ENCODE measurements around the gene WWOX.

Gene WWOX

DNA sequence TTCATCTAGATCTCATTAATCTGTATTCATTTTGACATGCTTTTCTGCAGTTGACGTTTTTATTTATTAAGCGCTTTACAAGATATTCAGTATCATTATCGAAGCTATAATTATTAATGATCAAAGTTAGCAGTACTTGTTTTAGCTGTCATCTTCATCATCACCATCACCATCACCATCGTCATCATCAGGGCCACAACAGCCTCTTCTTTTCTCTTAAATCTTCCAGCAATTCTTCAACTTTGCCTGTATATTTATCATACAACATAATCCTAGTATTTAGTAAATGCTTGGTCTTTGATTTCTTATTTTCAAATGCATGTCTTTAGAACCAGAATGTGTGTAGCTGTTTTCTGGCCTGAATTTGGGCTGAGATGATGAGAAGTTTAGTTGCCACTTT, 973.1 kb downstream of the WWOX start:
- DNase-seq (ENCODE audit: low spot score), result no peak

DNA sequence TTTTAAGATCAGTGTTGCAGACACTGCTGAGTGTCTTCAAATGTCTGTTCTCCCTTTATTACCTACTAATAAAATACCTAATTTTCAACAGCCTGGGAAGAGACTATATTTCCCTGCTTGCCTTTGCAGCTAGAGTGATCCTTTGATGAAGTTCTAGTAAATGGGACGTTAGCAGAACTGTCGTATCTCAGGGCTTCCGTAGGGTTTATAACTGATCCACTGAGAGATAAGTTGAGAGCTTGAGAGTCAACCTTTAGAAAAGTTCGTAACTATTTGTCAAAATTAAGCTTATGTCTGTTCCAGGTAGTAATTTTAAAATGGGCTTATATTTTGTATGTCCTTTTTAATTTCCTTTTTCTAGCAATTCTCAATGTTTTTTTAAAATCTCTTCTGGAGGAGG, 974.1 kb downstream of the WWOX start:
- no peak for DNase-seq (ENCODE audit: low spot score)

DNA sequence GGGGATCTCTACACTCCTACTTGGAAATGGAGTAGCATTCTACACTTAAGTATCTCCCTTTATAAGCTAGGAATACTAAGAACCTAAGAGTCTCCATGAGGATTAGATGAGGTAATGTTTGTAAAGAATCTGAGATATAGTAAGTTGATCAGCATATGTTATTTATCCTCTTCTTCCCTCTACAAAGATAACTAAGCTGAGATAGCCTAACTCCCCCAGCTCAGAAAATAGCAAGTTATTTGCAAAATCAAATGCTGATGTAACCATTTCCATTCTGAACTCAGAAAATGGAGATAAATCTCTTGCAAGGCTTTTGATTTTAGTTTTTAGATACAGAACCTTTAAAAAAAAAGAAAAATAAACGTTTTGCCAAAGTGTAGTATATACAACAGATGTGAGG, 975.1 kb downstream of the WWOX start:
- no peak for DNase-seq (ENCODE audit: low spot score)

DNA sequence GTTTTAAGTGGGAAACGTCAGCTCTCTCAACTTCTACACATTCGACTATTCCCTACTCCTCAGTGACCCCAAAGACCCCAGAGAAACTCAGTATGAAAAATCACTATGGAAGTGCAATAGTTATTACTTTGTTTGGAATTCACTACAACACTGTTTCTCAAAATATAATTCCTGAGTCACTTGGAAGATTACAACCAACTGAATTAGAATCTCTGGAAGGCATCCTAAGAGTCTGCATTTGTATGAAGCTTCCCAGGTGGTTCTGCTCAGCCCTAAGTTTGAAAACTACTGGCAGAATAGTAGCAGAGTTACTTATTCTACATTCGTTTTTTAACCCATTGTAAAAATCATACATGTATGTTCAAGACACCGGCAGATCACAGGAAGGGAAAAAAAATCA, 975.5 kb downstream of the WWOX start:
- DNase-seq (ENCODE audit: low spot score), result no peak

DNA sequence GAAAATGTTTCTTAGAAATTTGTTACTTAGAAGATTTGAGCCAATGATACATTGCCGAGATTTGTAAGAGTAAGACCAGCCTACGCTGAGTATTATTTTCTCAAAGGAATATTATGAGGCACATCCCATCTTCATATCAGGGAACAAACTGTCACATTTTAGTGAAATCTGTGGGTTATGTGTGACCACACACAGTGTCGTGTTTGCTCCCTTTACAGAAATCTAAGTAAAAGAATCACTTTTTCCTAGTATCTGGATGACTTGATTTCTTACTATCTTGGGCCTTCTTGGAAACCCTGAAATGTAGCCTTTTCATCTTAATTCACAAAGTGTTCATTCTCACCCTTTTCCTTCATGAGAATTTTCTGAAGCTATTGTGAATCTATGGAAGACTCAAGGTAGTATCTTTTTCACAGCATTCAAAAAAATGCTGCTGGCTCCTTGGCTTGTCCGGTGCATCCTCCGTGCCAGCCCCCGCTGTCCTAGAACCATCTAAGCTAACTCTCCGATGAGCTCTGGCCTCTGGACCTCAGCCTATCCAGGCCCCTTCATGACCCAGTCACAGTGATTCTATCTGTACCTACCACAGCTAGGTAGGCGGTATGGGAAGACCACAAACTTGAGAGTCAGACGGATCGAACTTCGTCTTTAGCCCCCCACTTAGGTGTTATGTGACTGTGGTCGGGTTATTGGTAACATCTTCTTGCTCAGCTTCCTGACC, 976.8 kb downstream of the WWOX start:
- no peak for DNase-seq (ENCODE audit: low spot score)

DNA sequence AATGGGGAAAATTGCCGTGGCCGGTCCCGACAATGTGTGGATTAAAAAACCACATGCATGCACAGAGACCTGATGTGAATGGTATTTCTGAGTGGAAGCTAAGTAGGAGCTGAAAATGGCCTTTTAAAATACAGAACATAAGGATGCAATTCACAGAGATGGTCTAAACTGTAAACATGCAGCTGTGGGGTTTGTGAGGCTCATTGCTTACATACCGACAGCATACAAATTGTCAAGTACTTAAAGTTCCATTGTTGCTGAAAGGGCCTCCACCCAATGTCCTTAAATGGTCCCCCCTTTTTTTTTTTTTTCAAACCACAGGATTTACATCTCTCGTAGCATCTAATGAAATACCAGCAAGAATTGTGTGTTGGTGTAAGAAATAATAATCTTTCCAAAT, 977.9 kb downstream of the WWOX start:
- DNase-seq (ENCODE audit: low spot score), result no peak

DNA sequence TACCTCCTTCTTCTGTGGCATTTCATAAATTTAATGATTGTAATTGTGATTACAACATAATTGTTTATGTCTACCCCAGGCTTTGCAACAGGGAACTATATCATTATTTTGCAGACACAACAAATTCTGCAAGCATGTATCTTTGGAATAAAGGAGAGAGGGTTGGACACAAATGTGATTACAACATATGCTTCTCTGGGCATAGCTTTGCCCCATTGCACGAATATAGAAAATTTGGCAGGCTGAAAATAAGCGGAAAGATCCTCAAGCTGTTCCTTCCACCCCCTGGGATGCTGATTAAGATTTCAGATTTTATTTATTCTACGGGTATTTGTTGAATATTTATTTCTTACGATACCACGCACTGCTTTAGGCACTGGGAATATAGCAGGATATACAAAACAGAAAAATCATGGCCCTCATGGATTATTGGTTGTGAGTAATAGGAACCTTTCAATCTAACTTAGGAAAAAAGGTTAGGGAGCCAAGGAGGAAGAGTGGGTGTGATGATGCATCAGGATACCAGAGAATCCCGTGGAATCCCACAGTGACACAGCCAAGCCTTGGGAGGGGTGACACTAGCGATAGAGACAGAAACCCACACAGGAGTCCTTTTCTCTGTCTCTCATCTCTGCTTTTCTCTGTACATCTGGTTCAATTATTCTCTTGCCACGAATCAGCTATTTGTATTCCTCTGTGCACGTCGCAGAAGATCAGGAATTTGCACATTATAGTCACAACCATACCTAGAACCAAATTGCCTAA, 980.4 kb downstream of the WWOX start:
- DNase-seq (ENCODE audit: low spot score), result no peak

DNA sequence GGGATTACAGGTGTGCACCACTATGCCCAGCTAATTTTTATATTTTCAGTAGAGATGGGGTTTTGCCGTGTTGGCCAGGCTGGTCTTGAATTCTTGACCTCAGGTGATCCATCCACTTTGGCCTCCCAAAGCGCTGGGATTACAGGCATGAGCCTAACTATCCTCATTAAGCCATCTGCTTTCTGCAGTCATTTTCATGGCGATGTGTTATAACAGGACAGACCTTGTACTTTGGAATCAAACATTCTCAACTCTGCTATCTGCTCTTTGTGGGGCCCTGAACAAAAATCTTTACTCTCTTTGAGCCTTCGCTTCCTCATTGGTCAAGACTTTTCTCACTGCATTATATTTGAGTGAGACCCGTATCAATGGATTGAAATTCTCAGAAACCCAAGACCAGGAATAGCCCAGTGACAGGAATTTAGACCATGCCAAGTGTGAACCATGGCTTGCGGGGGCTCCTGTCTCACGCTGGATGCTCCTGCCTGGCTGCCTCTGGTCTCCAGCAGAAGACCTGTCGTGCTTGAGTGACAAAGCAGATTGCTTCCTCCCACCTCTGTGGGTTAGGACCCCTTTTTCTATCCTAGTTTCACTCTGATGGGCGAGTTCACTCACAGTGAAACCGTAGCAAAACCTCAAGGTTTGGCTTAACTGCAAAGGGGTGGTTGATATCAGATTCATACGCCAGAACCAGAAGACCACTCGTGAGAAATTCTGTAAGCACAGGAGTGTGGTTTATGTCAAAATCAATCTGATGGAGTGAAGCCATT, 982.0 kb downstream of the WWOX start:
- DNase-seq (ENCODE audit: low spot score), result no peak

DNA sequence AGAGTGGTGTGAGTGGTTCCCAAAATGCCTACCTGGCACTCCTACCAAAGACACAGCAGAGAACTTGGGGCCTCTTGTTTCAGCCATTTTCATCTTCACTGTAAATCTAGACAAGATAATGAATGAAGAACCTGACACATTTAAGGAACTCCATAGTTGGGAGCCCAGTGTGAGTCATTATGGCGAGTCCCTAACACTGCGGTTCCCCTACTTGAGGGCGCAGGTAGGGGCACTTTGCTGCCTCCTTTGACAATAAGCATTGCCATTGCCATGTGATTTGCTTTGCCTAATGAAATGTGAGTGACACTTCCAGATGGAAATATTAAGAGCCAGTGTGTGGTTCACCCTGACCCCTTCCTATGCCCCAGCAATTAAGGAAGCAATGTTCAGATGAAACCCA, 983.5 kb downstream of the WWOX start:
- DNase-seq (ENCODE audit: low spot score), result no peak

DNA sequence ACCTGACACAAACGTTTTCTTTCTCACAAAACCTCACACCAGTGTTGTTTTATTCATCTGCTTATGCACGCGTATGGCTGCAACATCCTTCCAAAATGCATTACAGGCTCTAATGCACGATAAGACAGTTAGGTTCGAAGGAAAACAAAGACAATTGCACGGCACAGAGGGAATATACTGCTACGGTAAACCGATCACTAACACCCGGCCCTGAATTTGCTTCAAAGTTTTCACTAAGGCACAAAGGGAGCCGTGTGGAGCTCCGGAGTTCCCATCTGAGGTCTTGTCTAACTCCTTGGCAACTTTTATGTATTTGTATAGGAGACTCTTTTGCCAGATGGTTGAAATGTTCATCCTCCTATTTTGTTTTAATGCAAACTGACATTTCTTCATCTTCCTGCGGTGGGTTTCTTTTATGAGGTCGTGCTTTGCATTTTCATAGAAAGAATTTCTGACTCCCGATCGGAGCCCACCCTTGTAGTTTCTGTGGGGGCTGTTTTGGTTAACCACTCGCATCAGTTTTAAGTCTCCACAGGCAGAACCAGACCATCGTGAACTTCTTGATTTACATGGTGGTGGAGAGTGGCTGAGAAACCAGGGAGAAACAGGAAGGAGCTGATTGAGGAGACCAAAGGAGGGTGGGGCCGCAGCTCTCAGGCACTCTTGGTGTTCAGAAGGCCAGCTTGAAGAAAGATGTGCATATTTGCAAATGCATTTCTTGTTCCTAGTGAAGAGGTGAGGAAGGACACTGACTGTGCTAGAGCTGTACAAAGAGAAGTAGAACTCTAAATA, 984.2 kb downstream of the WWOX start:
- DNase-seq (ENCODE audit: low spot score), result no peak

DNA sequence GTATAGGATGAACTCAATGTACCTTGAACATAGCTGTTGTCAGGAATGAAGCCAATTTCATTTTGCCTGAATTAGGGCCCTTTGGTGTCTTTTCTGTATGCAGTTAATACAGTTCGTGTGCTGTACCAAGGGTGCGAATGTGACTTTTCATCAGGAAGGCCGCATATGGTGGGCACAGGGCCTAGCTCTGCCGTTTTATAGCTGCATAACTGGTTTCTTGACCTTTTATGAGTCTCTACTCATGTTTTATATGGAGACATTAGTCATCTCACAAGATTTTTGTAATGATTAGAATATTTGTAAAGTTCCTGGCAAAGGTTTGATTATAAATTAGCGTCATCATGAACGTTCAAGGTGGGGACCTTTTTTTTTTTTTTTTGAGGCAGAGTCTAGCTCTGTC, 989.5 kb downstream of the WWOX start:
- no peak for DNase-seq (ENCODE audit: low spot score)

DNA sequence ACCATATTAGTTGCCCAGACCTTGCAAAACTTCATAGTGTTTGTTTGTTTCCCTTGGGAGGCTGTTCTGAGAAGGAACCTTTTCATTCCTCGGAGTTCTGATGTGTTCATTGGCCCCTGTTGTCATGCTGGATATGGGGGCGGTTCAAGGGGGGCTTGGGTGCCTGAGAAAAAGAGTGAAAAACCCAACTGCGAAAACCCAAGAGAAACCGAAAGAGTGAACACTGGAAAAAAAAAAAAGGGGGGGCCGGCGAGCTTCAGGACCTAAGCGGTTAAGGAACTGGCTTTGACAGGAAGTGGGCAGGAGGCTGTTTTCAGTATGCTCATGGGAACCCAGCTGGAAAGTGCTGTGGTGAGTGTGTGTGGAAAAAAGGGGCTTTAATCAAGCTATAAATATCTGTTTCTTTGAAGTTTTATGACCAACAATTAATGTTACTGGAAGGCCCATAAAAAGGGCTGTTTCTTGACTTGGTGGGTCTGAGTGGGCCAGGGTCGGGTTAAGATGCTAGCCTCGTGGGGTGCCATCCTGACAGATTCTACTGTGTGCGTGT, 990.4 kb downstream of the WWOX start:
- DNase-seq (ENCODE audit: low spot score), result no peak

DNA sequence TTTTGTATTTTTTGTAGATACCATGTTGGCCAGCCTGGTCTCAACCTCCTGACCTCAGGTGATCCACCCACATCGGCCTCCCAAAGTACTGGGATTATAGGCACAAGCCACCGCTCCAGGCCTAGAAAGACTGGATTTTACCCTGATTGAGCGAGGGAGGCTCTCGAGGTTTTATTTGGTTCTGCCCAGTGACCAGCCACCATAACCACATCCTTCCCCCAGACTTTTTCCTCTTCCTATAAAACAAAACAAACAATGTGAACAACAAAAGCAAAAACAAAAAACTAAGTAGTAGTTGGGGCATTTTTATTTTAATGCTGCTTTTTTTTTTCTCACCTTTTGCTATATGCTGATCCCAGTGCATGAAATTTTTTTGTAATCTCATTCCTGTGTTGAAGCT, 991.5 kb downstream of the WWOX start:
- no peak for DNase-seq (ENCODE audit: low spot score)

DNA sequence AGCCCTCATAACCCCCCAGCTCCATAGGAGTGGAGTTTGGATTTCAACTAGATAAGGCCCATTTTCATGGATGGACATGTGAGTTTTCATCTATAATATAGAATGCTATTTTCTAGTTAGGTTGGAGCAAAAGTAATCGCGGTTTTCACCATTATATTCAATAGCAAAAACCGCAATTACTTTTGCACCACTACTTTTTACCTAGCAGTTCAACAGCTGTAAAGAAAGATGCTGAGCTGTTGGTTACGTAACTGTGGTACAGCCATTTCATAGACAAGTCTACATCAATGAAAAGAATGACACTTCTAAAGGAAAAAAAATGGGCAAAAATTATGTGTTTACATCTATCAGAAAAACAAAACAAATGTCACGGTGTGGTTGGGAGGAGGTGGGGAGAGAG, 993.4 kb downstream of the WWOX start:
- DNase-seq (ENCODE audit: low spot score), result no peak

DNA sequence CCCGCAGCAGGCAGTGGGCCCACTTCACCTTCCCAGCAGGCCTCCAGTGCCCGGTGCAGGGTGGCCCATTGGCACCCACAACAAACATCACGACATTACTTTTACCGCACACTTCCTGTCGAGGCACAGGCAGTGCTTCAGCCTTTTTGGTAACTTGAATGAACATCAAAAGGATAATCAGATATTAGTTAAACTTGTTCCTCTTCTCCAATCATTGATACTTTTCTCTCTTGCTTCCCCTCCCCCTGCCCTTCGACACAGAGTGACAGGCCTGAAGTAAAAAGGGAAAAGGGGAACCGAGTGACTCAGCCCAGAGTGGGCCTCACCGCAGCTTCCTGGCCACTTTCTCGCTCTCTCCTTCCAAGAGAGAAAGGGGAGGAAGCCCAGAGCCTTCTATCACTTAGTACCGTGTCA, 994.1 kb downstream of the WWOX start:
- DNase-seq (ENCODE audit: low spot score), result no peak

DNA sequence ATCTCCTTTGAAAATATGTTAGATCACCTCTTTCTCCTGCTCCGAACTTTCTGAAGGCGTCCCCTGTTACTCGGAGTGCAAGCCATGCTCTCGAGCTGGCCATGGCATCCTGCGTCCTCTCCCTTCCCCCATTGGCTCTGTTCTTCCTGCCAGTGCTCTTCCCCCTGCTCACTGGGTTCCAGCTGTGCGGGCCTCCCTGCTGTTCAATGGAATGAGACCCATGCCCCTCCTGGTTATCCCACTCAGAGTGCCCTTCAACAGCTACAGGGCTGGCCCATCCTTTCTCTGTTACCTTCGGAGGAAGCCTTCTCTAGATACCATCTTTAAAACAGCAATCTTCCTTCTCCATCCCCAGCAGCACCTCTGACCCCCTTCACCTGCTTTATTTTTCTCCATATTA, 996.8 kb downstream of the WWOX start:
- no peak for DNase-seq (ENCODE audit: low spot score)

DNA sequence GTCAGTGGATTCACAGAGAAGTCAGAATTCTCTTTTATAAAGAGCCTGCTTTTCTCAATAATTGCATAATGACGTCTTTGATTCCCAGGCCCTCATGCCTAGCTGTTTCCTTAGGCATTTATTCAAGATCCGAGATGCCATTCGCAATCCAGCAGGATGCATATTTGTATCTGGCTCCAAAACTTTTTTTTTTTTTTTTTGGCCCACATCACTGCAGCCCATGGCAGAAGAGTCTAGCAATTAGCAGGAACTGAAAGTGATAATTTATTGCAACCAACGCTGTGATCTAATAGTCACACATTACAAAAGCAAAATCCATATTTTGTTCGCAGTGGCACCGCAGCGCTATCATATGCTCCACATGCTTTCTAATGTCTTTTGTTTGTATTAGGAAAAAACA, 997.7 kb downstream of the WWOX start:
- DNase-seq (ENCODE audit: low spot score), result no peak

DNA sequence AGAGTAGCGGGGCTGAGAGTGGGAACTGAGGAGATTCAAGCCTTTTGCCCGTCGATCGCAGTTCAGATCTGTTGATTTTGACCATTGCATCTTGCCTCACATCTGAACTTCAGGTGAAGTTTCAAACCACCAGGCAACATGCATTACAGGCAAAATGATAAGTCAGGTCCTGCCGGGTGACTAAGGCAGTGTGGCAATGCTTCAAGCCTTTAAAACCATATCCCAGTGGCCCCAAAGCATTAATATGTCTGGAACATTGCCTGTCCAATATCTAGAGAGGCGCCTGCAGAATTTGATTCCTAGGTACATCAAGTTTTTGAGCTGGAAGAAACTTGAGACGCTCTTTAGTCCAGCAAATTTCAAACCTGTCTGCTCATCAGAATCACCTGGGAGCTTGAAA, 998.3 kb downstream of the WWOX start:
- no peak for DNase-seq (ENCODE audit: low spot score)

DNA sequence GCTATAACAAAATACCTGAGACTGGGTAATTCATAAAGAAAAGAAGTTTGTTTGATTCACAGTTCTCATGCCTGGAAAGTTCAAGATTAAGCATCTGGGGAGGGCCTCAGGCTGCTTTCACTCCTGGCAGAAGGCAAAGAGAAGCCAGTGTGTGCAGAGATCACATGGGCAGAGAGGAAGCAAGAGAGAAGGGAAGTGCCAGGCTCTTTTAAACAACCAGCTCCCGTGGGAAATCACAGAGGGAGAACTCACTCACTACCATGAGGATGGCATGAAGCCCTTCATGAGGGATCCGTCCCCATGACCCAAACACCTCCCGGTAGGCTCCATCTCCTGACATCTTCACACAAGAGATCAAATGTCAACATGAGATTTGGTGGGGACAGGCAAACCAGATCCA, 999.5 kb downstream of the WWOX start:
- no peak for DNase-seq (ENCODE audit: low spot score)

DNA sequence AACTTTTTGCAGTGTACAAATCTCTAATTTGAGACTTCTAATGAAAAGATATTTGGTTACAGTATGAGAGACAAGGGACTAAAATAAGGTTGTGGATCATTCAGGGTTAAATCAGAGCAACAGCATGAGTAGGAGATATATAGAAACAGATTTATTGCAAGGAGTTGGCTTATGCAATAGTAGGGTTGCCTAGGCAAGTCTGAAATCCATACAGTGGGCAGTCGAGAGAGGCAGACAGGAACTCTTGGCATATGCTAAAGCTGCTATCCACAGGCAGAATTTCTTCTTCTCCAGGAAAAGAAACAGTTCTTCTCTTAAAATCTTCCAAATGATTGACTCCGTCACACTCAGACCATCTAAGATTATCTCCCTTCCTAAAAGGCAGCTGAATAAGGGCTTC, 1000.3 kb downstream of the WWOX start:
- no peak for DNase-seq (ENCODE audit: low spot score)

DNA sequence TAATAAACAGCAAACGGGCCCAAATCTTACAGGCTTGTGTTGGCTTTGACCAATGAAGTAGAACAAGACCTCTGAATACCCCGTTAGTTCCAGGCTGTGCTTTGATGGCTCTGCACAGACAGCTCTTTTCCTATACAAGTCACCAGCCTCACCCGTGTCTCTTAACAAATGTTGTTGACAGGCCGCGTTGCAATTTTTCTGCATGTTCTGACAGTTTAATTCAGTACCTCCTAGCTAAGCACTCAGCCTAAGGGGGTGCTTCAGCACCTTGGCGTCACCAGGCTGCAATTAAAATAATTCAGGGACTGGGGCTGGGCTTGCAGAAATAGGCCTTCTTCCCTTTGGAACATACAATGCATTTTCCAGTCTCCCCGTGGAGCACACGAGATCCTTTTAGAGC, 1001.0 kb downstream of the WWOX start:
- no peak for DNase-seq (ENCODE audit: low spot score)

DNA sequence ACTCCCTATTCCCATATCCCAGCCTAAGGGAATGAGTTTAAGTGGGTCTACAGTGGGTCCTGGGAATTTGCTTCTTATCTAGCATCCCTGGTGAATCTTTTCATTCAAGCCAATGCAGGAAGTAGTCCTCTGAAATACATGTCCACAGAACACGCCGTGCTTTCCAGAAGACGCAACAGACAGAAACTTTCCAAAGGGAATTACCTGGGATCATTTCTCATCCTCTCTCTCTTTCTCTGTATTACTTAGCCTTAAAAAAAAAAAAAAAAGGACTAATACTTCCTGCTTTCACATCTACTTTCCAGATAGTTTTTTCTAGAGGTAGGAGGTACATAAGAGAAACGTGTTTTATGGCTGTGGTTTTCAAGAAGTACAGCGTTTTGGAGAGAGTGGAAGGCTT, 1002.0 kb downstream of the WWOX start:
- no peak for DNase-seq (ENCODE audit: low spot score)
